Measurements from ENCODE around the gene PPP1R14C. TPM values are rescaled to one million over a fixed set of nuclear protein-coding genes. Genes with fewer than 3 reads are reported as not detected.

PPP1R14C gene
- total and polyA plus RNA-seq, 2 of the 13 experiments (the other 11 are each of a cell fraction or from before 2014, with no cell fraction given): not detected

GRCh38 chr6:150163970-150164369 is 21.1 kb downstream of the PPP1R14C start:
- no peak for DNase-seq (ENCODE audit: low spot score)
- H3K27ac ChIP-seq (ENCODE audit: extremely low read length, insufficient read depth, low read length): no peak overlapping the region
- H3K27me3 ChIP-seq (ENCODE audit: control insufficient read depth in 1 of 2, insufficient read depth in 2 of 2, low read length in 2 of 2): peaks cover 0 to 3% of the 10 kb centered on the region in 2 experiments; a peak in 2 of 5 replicates
- no peak overlapping the region for H3K9ac ChIP-seq (ENCODE audit: insufficient read depth, low read depth, low read length)
- 34% methylated on average over 3 of the region's 3 CpGs for WGBS (ENCODE audit: low lambda C conversion rate)
- intact Hi-C loops (cut with micrococcal nuclease; ENCODE audit: unreplicated experiment): no loop called here
- in situ Hi-C loops (cut with HindIII; ENCODE audit: extremely low pct_ligation_motif_present, low pct_unique_long_range_greater_than_20kb): no loop called here
- POLR2A ChIA-PET: no interaction called here
- H3K4me3 ChIP-seq (replicated peaks in 1 of 3; ENCODE audit: insufficient read depth in 1 of 3, low read depth in 2 of 3, low read length in 3 of 3): no peak overlapping the region
- no peak for ATAC-seq
- H3K79me2 ChIP-seq (ENCODE audit: insufficient read depth, low read length): no peaks in the 10 kb centered on the region
- H3K4me2 ChIP-seq (ENCODE audit: low read depth, low read length): no peak overlapping the region
- H3K4me1 ChIP-seq (ENCODE audit: insufficient read depth, low read length): no peaks in the 10 kb centered on the region
- H3K36me3 ChIP-seq (replicated peaks in 1 of 2; ENCODE audit: control insufficient read depth in 1 of 2, insufficient read depth in 2 of 2, low read length in 2 of 2): no peaks in the 10 kb centered on the region
- FAIRE-seq: no peak
- no peak overlapping the region for H2AFZ ChIP-seq (ENCODE audit: low read length)
- no TSS peak for BruUV-seq (replicated peaks)
- H3K9me3 ChIP-seq (ENCODE audit: low read length): no peaks in the 10 kb centered on the region
- TF ChIP-seq ZFYVE20 (CRISPR knock-in tag; IDR thresholded peaks at IDR 0.05; ENCODE audit: borderline replicate concordance, low read depth) (no peak), RAD51 (IDR thresholded peaks at IDR 0.05; ENCODE audit: borderline replicate concordance) (no peak), ZNF816 (CRISPR knock-in tag; IDR thresholded peaks at IDR 0.05; ENCODE audit: borderline replicate concordance) (no peak), KDM5A (IDR thresholded peaks at IDR 0.05; ENCODE audit: borderline replicate concordance, low read length) (no peak), ATM (IDR thresholded peaks at IDR 0.05; ENCODE audit: borderline replicate concordance) (no peak), BRCA1 (CRISPR knock-in tag; IDR thresholded peaks at IDR 0.05) (no peak), IKZF5 (CRISPR knock-in tag; IDR thresholded peaks at IDR 0.05) (no peak), IKZF1 (IDR thresholded peaks at IDR 0.05) (no peak), ZNF253 (CRISPR knock-in tag; IDR thresholded peaks at IDR 0.05; ENCODE audit: borderline replicate concordance) (no peak), SOX5 (CRISPR knock-in tag; IDR thresholded peaks at IDR 0.05; ENCODE audit: borderline replicate concordance) (no peak), E2F5 (CRISPR knock-in tag; conservative IDR thresholded peaks at IDR 0.05) (no peak), ZNF761 (CRISPR knock-in tag; conservative IDR thresholded peaks at IDR 0.05) (no peak), SYNCRIP (IDR thresholded peaks at IDR 0.05; ENCODE audit: insufficient read depth, low read depth, low read length) (no peak), ZBTB7B (CRISPR knock-in tag; IDR thresholded peaks at IDR 0.05) (no peak), PRMT3 (CRISPR knock-in tag; IDR thresholded peaks at IDR 0.05; ENCODE audit: borderline replicate concordance, low read depth) (no peak), FIP1L1 (IDR thresholded peaks at IDR 0.05; ENCODE audit: borderline replicate concordance, insufficient read depth, low read depth, low read length) (no peak)
- TF ChIP-seq, protein P1, sequence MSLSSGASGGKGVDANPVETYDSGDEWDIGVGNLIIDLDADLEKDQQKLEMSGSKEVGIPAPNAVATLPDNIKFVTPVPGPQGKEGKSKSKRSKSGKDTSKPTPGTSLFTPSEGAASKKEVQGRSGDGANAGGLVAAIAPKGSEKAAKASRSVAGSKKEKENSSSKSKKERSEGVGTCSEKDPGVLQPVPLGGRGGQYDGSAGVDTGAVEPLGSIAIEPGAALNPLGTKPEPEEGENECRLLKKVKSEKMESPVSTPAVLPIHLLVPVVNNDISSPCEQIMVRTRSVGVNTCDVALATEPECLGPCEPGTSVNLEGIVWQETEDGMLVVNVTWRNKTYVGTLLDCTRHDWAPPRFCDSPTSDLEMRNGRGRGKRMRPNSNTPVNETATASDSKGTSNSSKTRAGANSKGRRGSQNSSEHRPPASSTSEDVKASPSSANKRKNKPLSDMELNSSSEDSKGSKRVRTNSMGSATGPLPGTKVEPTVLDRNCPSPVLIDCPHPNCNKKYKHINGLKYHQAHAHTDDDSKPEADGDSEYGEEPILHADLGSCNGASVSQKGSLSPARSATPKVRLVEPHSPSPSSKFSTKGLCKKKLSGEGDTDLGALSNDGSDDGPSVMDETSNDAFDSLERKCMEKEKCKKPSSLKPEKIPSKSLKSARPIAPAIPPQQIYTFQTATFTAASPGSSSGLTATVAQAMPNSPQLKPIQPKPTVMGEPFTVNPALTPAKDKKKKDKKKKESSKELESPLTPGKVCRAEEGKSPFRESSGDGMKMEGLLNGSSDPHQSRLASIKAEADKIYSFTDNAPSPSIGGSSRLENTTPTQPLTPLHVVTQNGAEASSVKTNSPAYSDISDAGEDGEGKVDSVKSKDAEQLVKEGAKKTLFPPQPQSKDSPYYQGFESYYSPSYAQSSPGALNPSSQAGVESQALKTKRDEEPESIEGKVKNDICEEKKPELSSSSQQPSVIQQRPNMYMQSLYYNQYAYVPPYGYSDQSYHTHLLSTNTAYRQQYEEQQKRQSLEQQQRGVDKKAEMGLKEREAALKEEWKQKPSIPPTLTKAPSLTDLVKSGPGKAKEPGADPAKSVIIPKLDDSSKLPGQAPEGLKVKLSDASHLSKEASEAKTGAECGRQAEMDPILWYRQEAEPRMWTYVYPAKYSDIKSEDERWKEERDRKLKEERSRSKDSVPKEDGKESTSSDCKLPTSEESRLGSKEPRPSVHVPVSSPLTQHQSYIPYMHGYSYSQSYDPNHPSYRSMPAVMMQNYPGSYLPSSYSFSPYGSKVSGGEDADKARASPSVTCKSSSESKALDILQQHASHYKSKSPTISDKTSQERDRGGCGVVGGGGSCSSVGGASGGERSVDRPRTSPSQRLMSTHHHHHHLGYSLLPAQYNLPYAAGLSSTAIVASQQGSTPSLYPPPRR (CRISPR knock-in tag; IDR thresholded peaks at IDR 0.05; ENCODE audit: borderline replicate concordance): no peak
- TF ChIP-seq, protein P2, sequence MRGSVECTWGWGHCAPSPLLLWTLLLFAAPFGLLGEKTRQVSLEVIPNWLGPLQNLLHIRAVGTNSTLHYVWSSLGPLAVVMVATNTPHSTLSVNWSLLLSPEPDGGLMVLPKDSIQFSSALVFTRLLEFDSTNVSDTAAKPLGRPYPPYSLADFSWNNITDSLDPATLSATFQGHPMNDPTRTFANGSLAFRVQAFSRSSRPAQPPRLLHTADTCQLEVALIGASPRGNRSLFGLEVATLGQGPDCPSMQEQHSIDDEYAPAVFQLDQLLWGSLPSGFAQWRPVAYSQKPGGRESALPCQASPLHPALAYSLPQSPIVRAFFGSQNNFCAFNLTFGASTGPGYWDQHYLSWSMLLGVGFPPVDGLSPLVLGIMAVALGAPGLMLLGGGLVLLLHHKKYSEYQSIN (CRISPR knock-in tag; IDR thresholded peaks at IDR 0.05; ENCODE audit: borderline replicate concordance): no peak
- H4K20me1 ChIP-seq (ENCODE audit: insufficient read depth, low read length): no peaks in the 10 kb centered on the region
- CTCF ChIA-PET (ENCODE audit: low intra/inter-chr PET ratio, low total read pairs): no interaction called here

All from HepG2 (cell line).